ENCODE results near the gene NAPA.

DNA sequence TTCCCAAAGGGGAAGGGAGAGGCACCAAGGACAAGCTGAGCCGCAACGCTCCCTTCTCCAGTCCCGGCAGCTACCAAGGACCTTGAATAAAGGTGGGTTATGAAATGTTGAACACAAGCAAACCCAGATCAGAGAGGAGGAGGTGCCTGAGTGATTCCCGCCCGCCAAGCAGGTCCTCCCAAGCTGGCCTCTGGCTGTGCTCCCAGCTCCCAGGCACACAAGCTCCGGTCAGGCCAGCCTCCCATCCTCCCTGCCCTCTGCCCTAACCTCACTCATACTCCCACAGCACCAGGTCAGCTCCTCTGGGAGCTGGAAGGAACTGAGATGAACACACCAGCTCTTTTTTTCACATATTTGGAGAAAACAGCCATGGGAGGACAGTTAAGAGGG, 3.7 kb downstream of the NAPA start:
- TF ChIP-seq EZH2phosphoT487 (IDR thresholded peaks at IDR 0.05; ENCODE audit: borderline replicate concordance) (no peak), CTCF (conservative IDR thresholded peaks at IDR 0.05; ENCODE audit: low read length) (no peak)

All from Loucy (cell line).